GM12892 (cell line): ENCODE measurements around the gene SLC30A7.

Experiments used
- POLR2A ChIP-seq: IDR thresholded peaks from 2 replicates; pipeline ENCODE4 v1.6.1; 2011; ENCODE audit warnings: low read depth, low read length, control low read depth
- POLR2AphosphoS5 ChIP-seq: IDR thresholded peaks from 2 replicates; pipeline ENCODE4 v1.6.1; 2011; ENCODE audit warnings: low read depth, low read length, control low read depth
- TAF1 ChIP-seq: IDR thresholded peaks from 2 replicates; pipeline ENCODE4 v1.6.1; 2011; ENCODE audit warnings: low read depth, mild to moderate bottlenecking, control low read depth, low read length, borderline replicate concordance

DNA sequence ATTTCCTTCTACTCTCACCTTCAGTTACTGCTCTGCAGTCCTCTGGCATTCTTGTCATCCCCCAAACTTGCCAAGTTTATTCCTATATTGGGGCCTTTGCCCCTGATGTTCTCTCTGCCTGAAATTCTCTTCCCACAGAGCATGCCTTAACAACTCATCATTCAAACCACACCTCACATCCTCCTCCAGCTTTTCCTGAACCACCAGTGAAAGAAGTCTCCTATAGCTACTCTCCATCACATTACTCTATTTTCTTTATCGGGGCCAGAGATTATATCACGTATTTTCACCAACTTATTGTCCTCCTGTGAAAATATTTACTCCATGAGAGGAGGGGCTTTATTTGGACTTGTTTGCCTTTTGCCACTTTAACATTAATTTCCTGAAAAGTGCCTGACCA is 33.3 kb upstream of the SLC30A7 start:
- no peak for TF ChIP-seq POLR2A
- TF ChIP-seq TAF1, result no peak
- no peak for TF ChIP-seq POLR2AphosphoS5
